ENCODE data around the gene VAMP3.
"Not testable (repeated sequence)": the region's sequence is repeated elsewhere in the genome, so short reads cannot be mapped to it uniquely, and the experiment has no call there.

Gene VAMP3

DNA sequence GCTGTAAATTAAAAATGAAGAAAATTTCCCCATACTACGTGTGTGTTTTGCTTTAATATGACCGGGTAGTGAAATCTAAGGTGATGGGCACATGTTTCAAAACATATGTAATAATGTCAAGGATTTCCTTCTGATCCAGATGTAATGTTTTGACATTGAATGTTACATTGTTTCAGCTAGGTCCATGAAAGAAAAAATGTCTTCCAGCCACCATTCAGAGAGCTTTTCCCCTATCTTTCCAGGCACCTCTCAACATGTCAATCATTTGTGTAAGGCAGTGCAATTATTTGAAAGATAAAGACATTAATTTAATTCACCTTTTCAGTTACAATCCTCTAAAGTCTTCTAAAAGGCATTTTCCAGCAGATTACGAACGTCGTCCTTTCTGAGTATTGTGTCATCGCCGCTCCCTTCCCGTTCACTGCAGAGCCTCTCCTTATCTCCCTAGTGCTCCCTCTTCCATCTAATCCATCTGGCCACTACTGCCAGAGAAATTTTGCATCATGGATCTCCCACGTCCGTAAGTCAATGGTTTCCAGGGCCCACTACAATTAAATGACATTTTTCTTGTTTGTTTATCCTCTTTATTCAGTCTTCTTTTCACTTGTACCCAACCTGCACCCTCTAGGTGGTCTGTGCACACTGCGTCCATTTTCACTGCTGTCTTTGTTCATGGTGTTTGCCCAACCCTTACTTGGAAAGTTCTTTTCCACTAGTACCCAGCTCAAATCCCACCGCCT is 1.3 kb upstream of the VAMP3 start:
- no peak for DNase-seq

DNA sequence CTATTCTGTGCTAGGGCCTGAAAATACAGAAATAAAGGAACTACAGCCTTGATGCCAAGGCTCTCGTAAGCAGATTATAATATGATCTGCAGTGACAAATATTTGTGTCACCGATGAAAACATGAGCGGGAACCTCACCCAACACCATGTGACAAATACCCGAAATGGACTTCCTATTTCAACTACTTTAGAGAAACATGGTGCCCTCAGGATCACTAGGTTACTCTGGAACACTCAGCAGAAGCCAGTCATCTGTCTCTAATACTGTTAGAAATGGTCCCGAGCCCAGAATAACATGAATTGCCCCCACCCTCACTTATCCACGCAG is 463 bp upstream of the VAMP3 start:
- DNase-seq, result no peak

DNA sequence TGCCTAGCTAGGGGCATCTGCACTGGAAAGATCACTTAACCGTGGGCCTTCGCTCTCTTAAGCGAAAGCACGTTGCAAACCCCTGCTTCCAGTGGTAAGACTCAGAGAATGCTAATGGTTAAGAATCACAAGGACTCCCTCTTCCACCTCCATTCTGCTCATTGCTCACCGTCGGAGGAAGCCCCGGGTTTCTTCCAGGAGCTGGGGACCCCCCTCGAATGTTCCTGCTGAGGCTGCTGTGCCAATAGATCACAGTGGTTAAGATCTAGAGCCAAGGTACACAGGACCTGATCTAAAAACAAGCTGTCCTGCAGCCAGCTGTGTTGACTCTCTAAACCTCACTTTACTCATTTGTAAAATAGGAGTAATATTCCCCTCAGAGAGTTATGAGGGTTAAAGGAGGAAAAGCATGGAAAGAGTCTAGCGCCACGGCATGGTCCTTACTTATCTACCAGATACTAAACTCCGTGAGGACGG is 765 bp downstream of the VAMP3 start:
- DNase-seq, result no peak

DNA sequence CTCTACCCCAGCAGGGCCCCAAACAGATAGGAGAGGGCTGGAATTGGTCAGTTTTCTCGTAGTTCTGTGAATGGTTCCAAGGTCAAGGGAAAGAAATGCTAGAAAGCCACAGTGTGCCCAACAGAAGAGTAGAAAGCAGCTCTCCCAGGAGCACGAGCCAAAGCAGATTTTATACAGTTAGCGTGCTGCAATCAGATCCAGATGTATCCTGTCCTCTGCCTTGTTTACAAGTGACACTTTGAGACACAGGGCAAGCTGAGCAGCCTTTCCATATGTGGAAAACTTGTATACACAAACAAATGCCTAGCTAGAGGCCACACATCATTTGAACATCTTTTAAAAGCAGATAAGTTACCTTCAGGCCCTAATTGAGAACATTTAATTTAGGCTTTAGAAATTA is 6.5 kb downstream of the VAMP3 start:
- DNase-seq, result no peak

GRCh38 chr1:7778133-7778628 is 7.1 kb downstream of the VAMP3 start:
- no peak for DNase-seq

DNA sequence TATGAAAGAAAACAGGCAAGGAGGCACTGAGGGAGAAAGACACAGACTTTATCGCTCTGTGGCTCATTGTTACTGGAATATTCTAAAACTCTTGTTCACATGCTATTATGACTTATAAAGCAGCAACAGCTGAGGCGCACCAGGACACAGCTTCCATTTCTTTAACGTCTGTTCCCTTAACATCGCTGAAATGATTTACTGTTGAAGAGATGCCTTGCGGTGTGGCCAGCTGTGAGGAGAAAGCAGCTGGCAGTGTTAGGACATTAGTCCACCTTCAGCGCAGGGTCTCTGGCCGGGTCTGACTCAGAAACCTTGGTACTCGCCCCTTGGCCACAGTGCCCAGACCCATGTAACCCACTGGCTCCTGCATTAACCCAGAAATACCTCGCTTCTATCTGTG is 9.9 kb downstream of the VAMP3 start:
- no peak for DNase-seq

DNA sequence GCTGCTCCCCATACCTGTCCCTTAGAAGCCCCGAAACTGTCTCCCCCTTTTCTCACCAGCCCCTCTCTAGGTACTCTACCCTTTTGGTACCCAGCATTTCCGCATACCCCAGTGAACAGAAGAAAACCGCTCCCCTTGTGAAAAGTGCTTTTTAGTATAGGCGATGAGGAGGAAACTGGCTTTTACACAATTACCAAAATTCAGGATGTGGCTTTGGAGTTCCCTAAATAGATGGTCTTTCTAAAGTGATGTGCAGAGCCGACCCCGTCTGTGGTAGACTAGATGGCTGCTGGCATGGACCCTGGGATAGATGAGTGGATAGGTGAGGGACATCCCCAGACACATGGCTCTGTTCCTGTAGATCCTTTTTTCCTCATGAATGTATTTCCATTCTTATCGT is 10.4 kb downstream of the VAMP3 start:
- DNase-seq, result no peak

GRCh38 chr1:7781923-7782495 is 10.9 kb downstream of the VAMP3 start:
- DNase-seq, result no peak

- DNase-seq, result no peak
These were observed 12.1 kb downstream of the VAMP3 start for GRCh38 chr1:7783178-7783711.

GRCh38 chr1:7783826-7784491 is 12.9 kb downstream of the VAMP3 start, which contains the start of gene PER3:
Gene PER3 (plus strand): TSS chr1:7784291. CDS start chr1:7784878, 587 bp downstream.
- DNase-seq, result peak; percentile 96

- DNase-seq, result no peak
These were observed 13.5 kb downstream of the VAMP3 start for GRCh38 chr1:7784492-7785071.

DNA sequence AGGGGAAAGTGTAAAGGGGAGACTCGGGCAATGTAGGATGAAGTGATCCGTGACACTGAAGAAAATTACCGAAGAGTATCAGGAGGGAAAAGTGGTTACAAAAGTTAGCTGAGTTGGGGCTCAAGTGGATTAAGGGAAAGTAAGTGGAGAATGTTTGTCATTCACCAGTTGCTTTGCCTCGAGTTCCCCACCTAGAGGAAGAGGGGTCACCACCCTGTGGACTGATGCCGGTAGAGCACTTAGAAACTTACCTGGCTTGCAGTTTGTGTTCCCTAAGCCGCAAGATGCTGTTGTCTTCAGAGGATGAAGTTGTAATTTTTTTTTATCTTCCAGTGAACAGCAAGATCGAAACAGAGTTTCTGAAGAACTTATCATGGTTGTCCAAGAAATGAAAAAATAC is 14.0 kb downstream of the VAMP3 start:
- DNase-seq, result no peak

DNA sequence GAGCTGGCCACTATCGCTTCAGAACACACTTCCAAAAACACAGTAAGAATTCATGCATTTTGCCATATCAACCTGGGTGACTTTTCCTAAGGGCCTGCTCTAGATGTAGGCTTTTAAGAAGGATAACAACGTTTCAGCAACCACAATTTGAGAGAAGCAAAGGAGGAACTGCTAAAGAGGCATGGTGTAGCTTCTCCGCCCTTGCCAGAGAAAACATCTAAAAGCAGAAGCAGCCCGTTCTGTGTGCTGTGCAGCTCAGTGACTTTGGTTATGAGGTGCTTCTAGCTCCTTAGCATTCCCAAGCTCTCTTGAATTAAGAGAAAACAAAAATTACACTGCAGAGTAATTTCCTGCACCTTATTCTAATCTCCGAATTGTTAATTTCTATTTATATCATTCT is 15.7 kb downstream of the VAMP3 start:
- DNase-seq, result no peak

GRCh38 chr1:7789828-7790227 is 18.7 kb downstream of the VAMP3 start:
- DNase-seq, result no peak

DNA sequence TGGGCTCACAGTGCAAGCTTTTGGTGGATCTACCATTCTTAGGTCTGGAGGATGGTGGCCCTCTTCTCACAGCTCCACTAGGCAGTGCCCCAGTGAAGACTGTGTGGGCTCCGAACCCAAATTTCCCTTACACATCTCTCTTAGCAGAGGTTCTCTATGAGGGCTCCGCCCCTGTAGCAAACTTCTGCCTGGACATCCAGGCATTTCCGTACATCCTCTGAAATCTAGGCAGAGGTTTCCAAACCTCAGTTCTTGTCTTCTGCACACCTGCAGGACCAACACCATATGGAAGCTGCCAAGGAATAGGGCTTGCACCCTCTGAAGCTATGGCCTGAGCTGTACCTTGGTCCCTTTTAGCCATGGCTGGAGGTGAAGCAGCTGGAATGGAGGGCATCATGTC is 19.9 kb downstream of the VAMP3 start:
- DNase-seq, result not testable (repeated sequence)

GRCh38 chr1:7795406-7795805 is 24.3 kb downstream of the VAMP3 start:
- no peak for DNase-seq

- no peak for DNase-seq
These were observed 34.4 kb downstream of the VAMP3 start for GRCh38 chr1:7805460-7805859.

DNA sequence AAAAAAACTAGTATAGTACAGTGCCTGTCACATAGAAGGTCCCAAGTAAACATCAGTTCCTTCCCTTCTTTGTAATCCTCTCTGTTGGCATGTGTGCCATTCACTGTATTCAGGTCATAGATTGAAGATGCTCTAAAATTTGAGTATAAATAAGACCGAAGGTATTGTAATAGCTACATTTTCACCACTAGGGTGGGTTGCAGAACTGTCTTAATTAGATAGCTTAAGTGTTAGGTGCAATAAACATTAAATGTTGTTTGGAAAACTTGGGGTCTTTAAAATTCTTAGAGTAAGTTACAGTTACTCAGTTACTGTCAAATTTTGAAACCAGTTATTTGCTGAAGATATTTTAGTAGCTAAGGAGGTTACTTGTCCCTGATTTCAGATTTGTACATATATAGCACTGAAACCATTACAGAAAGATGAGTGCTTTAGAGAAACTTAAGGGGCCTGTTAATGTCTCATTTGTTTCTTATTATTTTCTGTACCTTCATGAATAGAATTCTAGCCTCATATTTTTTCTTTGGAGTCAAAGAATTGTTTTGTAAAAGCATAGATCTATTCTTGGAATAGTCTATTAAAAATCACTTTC is 37.3 kb downstream of the VAMP3 start:
- peak; percentile 35 for DNase-seq

- no peak for DNase-seq
These were observed 38.6 kb downstream of the VAMP3 start for GRCh38 chr1:7809742-7810141.

DNA sequence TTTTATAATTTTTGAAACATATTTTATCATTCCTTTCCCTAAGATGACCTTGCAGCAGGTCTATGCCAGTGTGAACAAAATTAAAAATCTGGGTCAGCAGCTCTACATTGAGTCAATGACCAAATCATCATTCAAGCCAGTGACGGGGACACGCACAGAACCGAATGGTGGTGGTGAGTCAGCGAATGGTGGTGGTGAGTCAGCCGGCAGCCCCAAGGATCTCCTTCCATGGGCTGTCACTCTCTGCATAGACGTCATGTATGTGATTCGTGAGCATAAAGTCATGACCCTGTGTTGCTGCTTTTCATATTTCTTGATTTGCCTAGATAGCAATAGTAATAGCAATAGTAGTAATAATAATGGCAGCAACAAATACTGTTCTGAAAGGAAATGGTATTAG is 39.3 kb downstream of the VAMP3 start:
- DNase-seq, result peak; percentile 90

GRCh38 chr1:7811476-7811875 is 40.4 kb downstream of the VAMP3 start:
- no peak for DNase-seq

DNA sequence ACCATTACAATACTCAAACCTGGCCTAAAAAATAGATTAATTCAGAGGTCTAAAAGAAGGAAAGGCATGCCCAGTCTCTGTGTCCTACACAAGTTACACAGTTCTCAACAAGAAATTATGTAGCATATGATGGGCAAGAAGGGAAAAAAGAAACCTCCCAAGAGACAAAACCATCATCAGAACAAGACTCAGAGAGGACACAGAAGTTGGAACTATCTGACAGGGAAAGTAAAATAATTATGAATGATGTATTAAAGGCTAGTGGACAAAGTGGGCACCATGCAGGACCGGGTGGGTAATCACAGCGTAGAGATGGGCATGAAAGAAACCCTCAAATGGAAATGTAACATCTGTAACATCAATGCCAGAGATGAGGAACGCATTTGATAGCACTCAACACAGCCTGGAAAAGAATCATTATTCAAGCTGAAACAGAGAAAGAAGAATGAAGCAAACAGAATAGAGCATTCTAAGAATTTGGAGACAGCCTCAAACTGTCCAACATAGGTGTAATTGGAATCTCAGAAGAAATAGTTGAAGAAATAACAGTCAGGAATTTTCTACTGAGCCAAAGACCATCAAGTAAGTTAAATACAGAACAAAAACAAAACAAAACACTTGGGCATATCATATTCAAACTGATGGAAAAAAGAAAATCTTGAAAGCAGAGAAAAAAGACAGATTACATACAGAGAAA is 42.7 kb downstream of the VAMP3 start:
- DNase-seq, result no peak
